Naive thymus-derived CD4-positive, alpha-beta T cell (primary cell): Measurements from ENCODE around the gene PBX3. TPM values are rescaled to one million over a fixed set of nuclear protein-coding genes. Genes with fewer than 3 reads are reported as not detected.

Source experiments
- ATAC-seq: fragments of 150-1000 bp; cut with Tn5 transposase; 2 replicates; pipeline ENCODE4 v1.10.0; 2021; ENCODE audit warnings: mild to moderate bottlenecking, moderate library complexity
- CTCF ChIA-PET: fragments of 350-600 bp; sonication (Branson Sonifier 250); formaldehyde crosslinking; loops from one replicate; lab custom pipeline; 2021; ENCODE audit warnings: antibody characterized with exemption; lab: Charles Lee
- POLR2A ChIA-PET: fragments of 350-600 bp; sonication (Branson Sonifier 250); formaldehyde crosslinking; loops from one replicate; lab custom pipeline; 2021; ENCODE audit warnings: antibody characterized with exemption, inconsistent platforms; lab: Charles Lee
- DNase-seq, 9 donors: peaks; one replicate each; pipeline versions ENCODE4 v3.0.0 to v3.0.0-alpha.2; 2020 to 2022; ENCODE audit warnings: mixed read lengths in 1 of 9
- H3K27ac ChIP-seq: one replicate; pipeline ENCODE4 v1.7.0; 2013; ENCODE audit warnings: mild to moderate bottlenecking, low read depth, low read length, moderate library complexity
- H3K27me3 ChIP-seq, 2 donors: one replicate each; pipeline ENCODE4 v1.7.0; 2013; ENCODE audit warnings: low read length in 2 of 2, mild to moderate bottlenecking in 2 of 2, moderate library complexity in 2 of 2; ENCODE audit not compliant: control insufficient read depth in 2 of 2, insufficient read depth in 2 of 2
- H3K36me3 ChIP-seq, 3 experiments: 1 replicate in 2 of 3; 2 replicates in 1 of 3; pipeline ENCODE4 v1.7.0; 2013; ENCODE audit warnings: low read length in 3 of 3, mild to moderate bottlenecking in 3 of 3, moderate library complexity in 1 of 3; ENCODE audit not compliant: insufficient read depth in 3 of 3, control insufficient read depth in 2 of 3
- H3K4me1 ChIP-seq, 2 donors: one replicate each; pipeline ENCODE4 v1.7.0; 2013; ENCODE audit warnings: low read length in 2 of 2, mild to moderate bottlenecking in 2 of 2, moderate library complexity in 1 of 2; ENCODE audit not compliant: control insufficient read depth in 2 of 2, insufficient read depth in 2 of 2
- H3K4me3 ChIP-seq: 2 replicates; pipeline ENCODE4 v1.7.0; 2013; ENCODE audit warnings: mild to moderate bottlenecking, low read length
- H3K9me3 ChIP-seq, 3 experiments: 1 replicate in 2 of 3; 2 replicates in 1 of 3; pipeline ENCODE4 v1.7.0; 2013; ENCODE audit warnings: low read length in 3 of 3; ENCODE audit not compliant: control insufficient read depth in 2 of 3
- H3K27ac Mint-ChIP-seq, 9 donors: one replicate each; pipeline ENCODE4 v1.8.0; 2020 to 2022; ENCODE audit warnings: mixed read lengths in 9 of 9, mild to moderate bottlenecking in 8 of 9, moderate library complexity in 5 of 9, inconsistent platforms in 2 of 9
- H3K27me3 Mint-ChIP-seq, 5 donors: one replicate each; pipeline ENCODE4 v1.8.0; 2021 to 2022; ENCODE audit warnings: mixed read lengths in 5 of 5, mild to moderate bottlenecking in 1 of 5
- H3K36me3 Mint-ChIP-seq, 5 donors: one replicate each; pipeline ENCODE4 v1.8.0; 2020 to 2022; ENCODE audit warnings: mixed read lengths in 5 of 5, mild to moderate bottlenecking in 3 of 5, inconsistent platforms in 1 of 5
- H3K4me1 Mint-ChIP-seq, 7 donors: one replicate each; pipeline ENCODE4 v1.8.0; 2020 to 2022; ENCODE audit warnings: mixed read lengths in 7 of 7, mild to moderate bottlenecking in 3 of 7, inconsistent platforms in 1 of 7
- H3K4me3 Mint-ChIP-seq, 10 donors: one replicate each; pipeline ENCODE4 v1.8.0; 2020 to 2022; ENCODE audit warnings: mild to moderate bottlenecking in 10 of 10, mixed read lengths in 10 of 10, moderate library complexity in 6 of 10, inconsistent platforms in 2 of 10
- H3K9me3 Mint-ChIP-seq, 11 donors: one replicate each; pipeline ENCODE4 v1.8.0; 2020 to 2022; ENCODE audit warnings: mixed read lengths in 11 of 11, mild to moderate bottlenecking in 4 of 11, inconsistent platforms in 1 of 11, moderate library complexity in 1 of 11
- intact Hi-C, 2 donors: fragments of 100-400 bp; cut with micrococcal nuclease; formaldehyde crosslinking; loops; one replicate each; pipeline ENCODE4 v1.15.1; 2023
- polyA plus RNA-seq, 2 donors: library from polyadenylated mRNA; unstranded; fragments of 300-500 nt; fragmentation: Illumina TruSeq; gene quantifications; one replicate each; pipeline ENCODE4 v1.2.3, GENCODE V29; 2021
- total RNA-seq, 6 experiments: library from RNA in 5 of 6; stranded (reverse) in 5 of 6; gene quantifications; 1 replicate in 5 of 6; 2 replicates in 1 of 6; pipeline ENCODE4 v1.2.3 and lab custom pipeline; 2021 to 2026

The PBX3 gene
- total and polyA plus RNA-seq, 7 experiments from 2014 or later, result 3.6 to 38.1 (median 18.9) TPM

DNA sequence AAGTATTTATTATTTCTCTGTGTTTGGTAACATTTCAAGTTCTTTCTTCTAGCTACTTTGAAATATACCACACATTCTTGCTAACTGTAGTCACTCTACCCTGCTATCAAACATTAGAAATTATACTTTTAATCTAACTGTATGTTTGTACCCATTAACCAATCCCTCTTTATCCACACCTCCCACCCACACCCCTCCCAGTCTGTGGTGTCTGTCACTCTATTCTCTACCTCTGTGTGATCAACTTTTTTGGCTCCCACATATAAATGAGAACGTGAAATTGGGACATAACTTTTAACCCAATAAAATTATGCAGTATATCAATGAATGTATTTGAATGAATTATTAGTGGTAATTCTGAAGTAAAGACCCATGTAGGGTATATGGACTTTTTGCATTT lies 79.7 kb downstream of the PBX3 start:
- CTCF ChIA-PET, result no interaction called here
- intact Hi-C loops, result no loop called here
- H3K27ac Mint-ChIP-seq, result peak overlapping the region in 1 of 9 donors; percentile 36

DNA sequence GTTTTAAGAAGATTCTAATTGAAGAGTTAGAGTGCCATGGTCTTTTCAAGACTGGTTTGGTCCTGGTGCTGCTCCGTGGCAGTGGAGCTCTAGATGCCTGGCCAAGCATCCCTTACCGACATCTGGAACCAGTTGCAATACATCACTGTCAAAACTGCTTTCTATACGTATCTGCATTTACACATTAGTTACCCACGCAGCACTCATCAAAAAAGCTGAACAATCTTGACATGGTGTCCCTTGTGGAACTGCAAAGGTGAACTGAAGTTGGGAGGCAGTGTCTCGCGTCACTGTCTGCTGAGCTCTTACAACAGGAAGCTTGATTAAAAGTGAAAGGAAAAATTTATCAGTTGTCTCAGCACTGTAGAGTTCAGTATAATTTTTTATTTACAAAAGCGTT lies 82.6 kb downstream of the PBX3 start:
- peaks cover 5 to 18% of the 10 kb centered on the region in 2 donors for H3K4me1 ChIP-seq
- Mint-ChIP-seq H3K27ac (peak overlapping the region; percentile 75 to 98 (median 95)), H3K36me3 (peaks cover 0 to 9% (median 5%) of the 10 kb centered on the region in 5 donors), H3K27me3 (no peaks in the 10 kb centered on the region), H3K4me3 (peak overlapping the region; percentile 69 to 92 (median 90)), H3K4me1 (peaks cover 11 to 53% (median 35%) of the 10 kb centered on the region in 7 donors), H3K9me3 (no peaks in the 10 kb centered on the region)
- H3K4me3 ChIP-seq, result peak overlapping the region; percentile 82
- DNase-seq (peak; percentile 9 to 83 (median 74)), ATAC-seq (peak; percentile 97)
- POLR2A ChIA-PET, result interaction anchor here (0.5 to 3.3 kb wide), 11 partner anchors 9 to 636 kb away, joined by 3 to 15 read pairs (median 4); partner anchors contain the start of gene MAPKAP1
- intact Hi-C loops, result loop anchor here (1.0 to 5.0 kb wide), 2 partner anchors 7 to 58 kb away; no protein-coding TSS in a partner anchor
- CTCF ChIA-PET, result interaction anchor here (1.3 kb wide), 1 partner anchor 67 kb away, joined by 3 read pairs; no protein-coding TSS in a partner anchor
- H3K27me3 ChIP-seq, result no peaks in the 10 kb centered on the region
- peak overlapping the region; percentile 82 for H3K27ac ChIP-seq
- H3K9me3 ChIP-seq, result no peaks in the 10 kb centered on the region
- no peaks in the 10 kb centered on the region for H3K36me3 ChIP-seq

More for the DNA sequence above, 79.7 kb downstream of the PBX3 start:
- DNase-seq (no peak), ATAC-seq (no peak)
- H3K4me1 Mint-ChIP-seq, result peaks cover 15 to 81% (median 52%) of the 10 kb centered on the region in 7 donors
- H3K27ac ChIP-seq, result no peak overlapping the region
- H3K27me3 Mint-ChIP-seq, result peaks cover 0 to 6% (median 0%) of the 10 kb centered on the region in 5 donors
- no peaks in the 10 kb centered on the region for H3K36me3 Mint-ChIP-seq
- no peaks in the 10 kb centered on the region for H3K9me3 ChIP-seq
- H3K27me3 ChIP-seq, result no peaks in the 10 kb centered on the region
- no peaks in the 10 kb centered on the region for H3K9me3 Mint-ChIP-seq
- no peak overlapping the region for H3K4me3 ChIP-seq
- H3K4me1 ChIP-seq, result peaks cover 16 to 32% of the 10 kb centered on the region in 2 donors
- POLR2A ChIA-PET, result no interaction called here
- H3K4me3 Mint-ChIP-seq, result no peak overlapping the region
- no peaks in the 10 kb centered on the region for H3K36me3 ChIP-seq

- Histone ChIP-seq H3K27me3 (no peaks in the 10 kb centered on the region), H3K27ac (peak overlapping the region; percentile 82), H3K9me3 (no peaks in the 10 kb centered on the region), H3K4me3 (no peak overlapping the region), H3K4me1 (peaks cover 4 to 10% of the 10 kb centered on the region in 2 donors), H3K36me3 (no peaks in the 10 kb centered on the region)
- DNase-seq (no peak), ATAC-seq (no peak)
- H3K4me3 Mint-ChIP-seq, result peak overlapping the region; percentile 46 to 90 (median 82)
- H3K27ac Mint-ChIP-seq, result peak overlapping the region in 8 of 9 donors; percentile 75 to 98 (median 90)
- ChIA-PET CTCF (interaction anchor here (1.0 to 1.3 kb wide), 2 partner anchors 26 to 65 kb away, joined by 3 read pairs; no protein-coding TSS in a partner anchor), POLR2A (interaction anchor here (0.6 to 3.3 kb wide), 3 partner anchors 10 to 124 kb away, joined by 3 to 15 read pairs (median 6); partner anchors contain the start of gene MAPKAP1)
- H3K4me1 Mint-ChIP-seq, result peaks cover 10 to 44% (median 26%) of the 10 kb centered on the region in 7 donors
- no peaks in the 10 kb centered on the region for H3K9me3 Mint-ChIP-seq
- intact Hi-C loops, result loop anchor here in 1 of 2 donors (5.0 kb wide), 1 partner anchor 56 kb away; no protein-coding TSS in a partner anchor
- peaks cover 0 to 9% (median 8%) of the 10 kb centered on the region in 5 donors for H3K36me3 Mint-ChIP-seq
- H3K27me3 Mint-ChIP-seq, result no peaks in the 10 kb centered on the region
Observed at GRCh38 chr9:125831054-125831453, 83.9 kb downstream of the PBX3 start.

DNA sequence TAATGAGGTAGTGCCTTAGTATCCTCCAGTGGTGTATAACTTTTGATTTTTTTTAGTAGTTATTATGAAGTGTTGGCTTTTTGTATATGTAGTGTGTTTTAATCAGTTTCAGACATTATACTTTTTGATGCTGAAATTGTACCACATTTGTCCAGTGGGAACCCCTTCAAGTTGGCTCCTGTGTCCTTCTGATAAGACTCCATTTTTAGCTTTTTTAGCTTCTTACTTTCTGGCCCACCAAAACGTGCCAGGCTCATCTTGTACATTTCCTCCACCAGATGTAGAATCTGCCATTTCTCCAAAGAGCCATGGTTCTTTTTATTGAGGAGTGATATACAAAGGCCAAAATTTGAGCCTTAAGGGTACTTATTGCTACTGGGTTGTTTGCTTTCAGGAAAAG lies 84.4 kb downstream of the PBX3 start:
- intact Hi-C loops, result loop anchor here in 1 of 2 donors (5.0 kb wide), 1 partner anchor 56 kb away; no protein-coding TSS in a partner anchor
- DNase-seq (no peak), ATAC-seq (no peak)
- Mint-ChIP-seq H3K27me3 (no peaks in the 10 kb centered on the region), H3K36me3 (peaks cover 0 to 9% (median 8%) of the 10 kb centered on the region in 5 donors), H3K4me1 (peaks cover 12 to 43% (median 26%) of the 10 kb centered on the region in 7 donors), H3K27ac (peak overlapping the region in 5 of 9 donors; percentile 75 to 98 (median 95)), H3K9me3 (no peaks in the 10 kb centered on the region), H3K4me3 (peak overlapping the region in 4 of 10 donors; percentile 48 to 89 (median 67))
- Histone ChIP-seq H3K9me3 (no peaks in the 10 kb centered on the region), H3K4me3 (no peak overlapping the region), H3K4me1 (peaks cover 4 to 10% of the 10 kb centered on the region in 2 donors), H3K27me3 (no peaks in the 10 kb centered on the region), H3K27ac (no peak overlapping the region), H3K36me3 (no peaks in the 10 kb centered on the region)
- POLR2A ChIA-PET, result interaction anchor here (0.6 to 3.3 kb wide), 2 partner anchors 11 to 100 kb away, joined by 3 to 15 read pairs; no protein-coding TSS in a partner anchor
- CTCF ChIA-PET, result interaction anchor here (1.0 kb wide), 1 partner anchor 27 kb away, joined by 3 read pairs; no protein-coding TSS in a partner anchor

DNA sequence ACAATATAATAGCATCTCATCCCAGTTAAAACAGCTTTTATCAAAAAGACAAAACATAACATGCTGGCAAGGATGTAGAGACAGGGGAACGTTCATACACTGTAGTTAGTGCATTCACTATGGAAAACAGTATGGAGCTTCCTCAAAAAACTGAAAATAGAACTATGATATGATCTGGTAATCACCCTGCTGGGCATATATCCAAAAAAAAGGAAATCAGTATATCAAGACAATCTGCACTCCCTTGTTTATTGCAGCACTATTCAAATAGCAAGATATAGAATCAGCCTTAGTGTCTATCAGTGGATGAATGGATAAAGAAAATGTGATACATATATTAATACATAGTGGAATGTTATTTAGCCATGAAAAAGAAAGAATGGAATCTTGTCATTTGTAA lies 88.5 kb downstream of the PBX3 start:
- Mint-ChIP-seq H3K27me3 (no peaks in the 10 kb centered on the region), H3K36me3 (peaks cover 0 to 14% (median 8%) of the 10 kb centered on the region in 5 donors), H3K27ac (no peak overlapping the region), H3K9me3 (no peaks in the 10 kb centered on the region), H3K4me1 (peaks cover 4 to 29% (median 15%) of the 10 kb centered on the region in 7 donors), H3K4me3 (no peak overlapping the region)
- intact Hi-C loops, result no loop called here
- Histone ChIP-seq H3K4me1 (peaks cover 0 to 7% of the 10 kb centered on the region in 2 donors), H3K27me3 (no peaks in the 10 kb centered on the region), H3K4me3 (no peak overlapping the region), H3K36me3 (no peaks in the 10 kb centered on the region), H3K27ac (no peak overlapping the region), H3K9me3 (no peaks in the 10 kb centered on the region)
- DNase-seq (no peak), ATAC-seq (no peak)
- ChIA-PET CTCF (no interaction called here), POLR2A (no interaction called here)

- no peaks in the 10 kb centered on the region for H3K9me3 Mint-ChIP-seq
- DNase-seq (no peak), ATAC-seq (no peak)
- Histone ChIP-seq H3K9me3 (no peaks in the 10 kb centered on the region), H3K27me3 (no peaks in the 10 kb centered on the region), H3K27ac (no peak overlapping the region), H3K4me1 (no peaks in the 10 kb centered on the region), H3K36me3 (no peaks in the 10 kb centered on the region), H3K4me3 (no peak overlapping the region)
- H3K27ac Mint-ChIP-seq, result peak overlapping the region in 1 of 9 donors; percentile 32
- H3K27me3 Mint-ChIP-seq, result no peaks in the 10 kb centered on the region
- H3K4me3 Mint-ChIP-seq, result peak overlapping the region in 1 of 10 donors; percentile 38
- H3K36me3 Mint-ChIP-seq, result peaks cover 0 to 15% (median 5%) of the 10 kb centered on the region in 5 donors
- intact Hi-C loops, result no loop called here
- ChIA-PET CTCF (no interaction called here), POLR2A (interaction anchor here (1.3 kb wide), 1 partner anchor 10 kb away, joined by 4 read pairs; no protein-coding TSS in a partner anchor)
- peaks cover 0 to 42% (median 29%) of the 10 kb centered on the region in 7 donors for H3K4me1 Mint-ChIP-seq
Observed at GRCh38 chr9:125839317-125839716, 92.1 kb downstream of the PBX3 start.
